ENCODE measurements around the gene GOLPH3.

Gene GOLPH3

GRCh38 chr5:32170303-32171151, 3.6 kb downstream of the GOLPH3 start:
- no peak for TF ChIP-seq MAX (IDR thresholded peaks at IDR 0.05)
- TF ChIP-seq YY1 (IDR thresholded peaks at IDR 0.05; ENCODE audit: low read depth) = no peak
- no peak for TF ChIP-seq EP300 (IDR thresholded peaks at IDR 0.05; ENCODE audit: borderline replicate concordance)
- TF ChIP-seq RAD21 (IDR thresholded peaks at IDR 0.05; ENCODE audit: low read depth) = no peak
- TF ChIP-seq ZBTB7A (IDR thresholded peaks at IDR 0.05; ENCODE audit: low read depth) = no peak
- TF ChIP-seq FOXM1 (IDR thresholded peaks at IDR 0.05; ENCODE audit: borderline replicate concordance, low read depth) = no peak
- TF ChIP-seq TAF1 (IDR thresholded peaks at IDR 0.05; ENCODE audit: low read depth) = no peak
- no peak for TF ChIP-seq TEAD4 (IDR thresholded peaks at IDR 0.05)
- no peak for TF ChIP-seq USF1 (IDR thresholded peaks at IDR 0.05)

- TF ChIP-seq TAF1 (IDR thresholded peaks at IDR 0.05; ENCODE audit: low read depth) = no peak
- no peak for TF ChIP-seq MAX (IDR thresholded peaks at IDR 0.05)
- no peak for TF ChIP-seq ZBTB7A (IDR thresholded peaks at IDR 0.05; ENCODE audit: low read depth)
- no peak for TF ChIP-seq USF1 (IDR thresholded peaks at IDR 0.05)
- no peak for TF ChIP-seq EGR1 (IDR thresholded peaks at IDR 0.05)
- no peak for TF ChIP-seq TCF12 (IDR thresholded peaks at IDR 0.05; ENCODE audit: low read depth)
- no peak for TF ChIP-seq FOXM1 (IDR thresholded peaks at IDR 0.05; ENCODE audit: borderline replicate concordance, low read depth)
- TF ChIP-seq NFIC (IDR thresholded peaks at IDR 0.05) = no peak
- TF ChIP-seq RAD21 (IDR thresholded peaks at IDR 0.05; ENCODE audit: low read depth) = no peak
- no peak for TF ChIP-seq REST (IDR thresholded peaks at IDR 0.05; ENCODE audit: low read depth)
- no peak for TF ChIP-seq CEBPB (IDR thresholded peaks at IDR 0.05)
- no peak for TF ChIP-seq YY1 (IDR thresholded peaks at IDR 0.05; ENCODE audit: low read depth)
Measured at GRCh38 chr5:32168460-32169033, 5.6 kb downstream of the GOLPH3 start.

- TF ChIP-seq CREB1 (IDR thresholded peaks at IDR 0.05; ENCODE audit: low read depth) (no peak), EP300 (IDR thresholded peaks at IDR 0.05; ENCODE audit: borderline replicate concordance) (no peak), EGR1 (IDR thresholded peaks at IDR 0.05) (no peak), NFIC (IDR thresholded peaks at IDR 0.05) (no peak), TAF1 (IDR thresholded peaks at IDR 0.05; ENCODE audit: low read depth) (no peak), MAX (IDR thresholded peaks at IDR 0.05) (no peak), CEBPB (IDR thresholded peaks at IDR 0.05) (no peak), RAD21 (IDR thresholded peaks at IDR 0.05; ENCODE audit: low read depth) (no peak), USF1 (IDR thresholded peaks at IDR 0.05) (no peak), YY1 (IDR thresholded peaks at IDR 0.05; ENCODE audit: low read depth) (no peak), TCF12 (IDR thresholded peaks at IDR 0.05; ENCODE audit: low read depth) (no peak), ZBTB7A (IDR thresholded peaks at IDR 0.05; ENCODE audit: low read depth) (no peak), TEAD4 (IDR thresholded peaks at IDR 0.05) (no peak), FOXM1 (IDR thresholded peaks at IDR 0.05; ENCODE audit: borderline replicate concordance, low read depth) (no peak), REST (IDR thresholded peaks at IDR 0.05; ENCODE audit: low read depth) (no peak)
Measured at GRCh38 chr5:32165597-32165996, 8.5 kb downstream of the GOLPH3 start.

- TF ChIP-seq TAF1 (IDR thresholded peaks at IDR 0.05; ENCODE audit: low read depth) (no peak), FOXM1 (IDR thresholded peaks at IDR 0.05; ENCODE audit: borderline replicate concordance, low read depth) (no peak)
Measured at GRCh38 chr5:32163785-32164184, 10.3 kb downstream of the GOLPH3 start.

GRCh38 chr5:32163053-32163452, 11.1 kb downstream of the GOLPH3 start:
- no peak for TF ChIP-seq NFIC (IDR thresholded peaks at IDR 0.05)

Data from Ishikawa (cell line).